Heart left ventricle (tissue), 13 donors: ENCODE measurements around the gene RRAS2.

Experiments
- CTCF ChIP-seq, 12 donors: fragments of 200-600 bp; sonication (generic) in 4 of 12; IDR thresholded peaks; one replicate each; pipeline versions ENCODE4 v1.5.0 to v1.8.0; 2018 to 2022; ENCODE audit warnings: antibody characterized with exemption in 12 of 12, mild to moderate bottlenecking in 5 of 12
- POLR2A ChIP-seq, 2 donors: fragments of 450-650 bp; IDR thresholded peaks; one replicate each; pipeline ENCODE4 v1.6.1; 2017; ENCODE audit warnings: antibody characterized with exemption in 2 of 2, mild to moderate bottlenecking in 2 of 2, moderate library complexity in 2 of 2
- donor health status: ischemic (EF 13 %, LVEDD 7.1; RV severe dilation, severe dysfunction).
- donor health status: DM: no; HTN: yes; CAD: no.
- donor health status: DM: no; HTN: no; CAD: no.
- donor health status: ischemic (EF 25% LVEDD 6.9; RV normal size, moderate dysfunction).
- donor health status: ischemic (EF 25% LVEDD 5.7; RV mildly dilated, moderate dysfunction).
- donor health status: ischemic (EF 35%, LVEDD 5.7; RV mildly dilated, moderate dysfunction).
- donor health status: nonischemic (EF 11% LVEDD 7.7; RV severe dilation, severe dysfunction).
- donor health status: DM: yes; HTN: yes; CAD: no.
- donor health status: PGD.
- donor health status: ischemic (EF 29% LVEDD 5.4; RV normal size, mild dysfunction).
- donor health status: nonischemic (EF 23%, LVEDD 6.1; RV moderate dilation, normal function).

GRCh38 chr11:14369598-14369997 lies 10.6 kb upstream of the RRAS2 start:
- TF ChIP-seq POLR2A (IDR thresholded peaks at IDR 0.05) (no peak), CTCF (IDR thresholded peaks at IDR 0.05) (no peak)
